HEK293 (cell line): ENCODE results near the gene SWAP70.

Source experiments
- HOXC10 ChIP-seq: sonication (generic); formaldehyde crosslinking; IDR thresholded peaks from 2 replicates; pipeline ENCODE4 v1.8.1; 2023; ENCODE audit warnings: mild to moderate bottlenecking, missing genetic modification reagents
- ZNF10 ChIP-seq: fragments of 450-650 bp; formaldehyde crosslinking; IDR thresholded peaks from 2 replicates; pipeline ENCODE4 v1.5.1; 2017; ENCODE audit warnings: missing biosample characterization, missing genetic modification characterization
- ZNF18 ChIP-seq: fragments of 450-650 bp; formaldehyde crosslinking; IDR thresholded peaks from 2 replicates; pipeline ENCODE4 v1.5.1; 2016; ENCODE audit warnings: missing biosample characterization, missing genetic modification characterization
- ZNF292 ChIP-seq: fragments of 450-650 bp; formaldehyde crosslinking; IDR thresholded peaks from 2 replicates; pipeline ENCODE4 v1.5.1; 2016; ENCODE audit warnings: low read depth, missing biosample characterization, missing genetic modification characterization, borderline replicate concordance
- ZNF311 ChIP-seq: fragments of 450-650 bp; formaldehyde crosslinking; IDR thresholded peaks from 2 replicates; pipeline ENCODE4 v1.5.1; 2017; ENCODE audit warnings: missing biosample characterization, missing genetic modification characterization, borderline replicate concordance
- ZNF629 ChIP-seq: fragments of 450-650 bp; formaldehyde crosslinking; IDR thresholded peaks from 2 replicates; pipeline ENCODE4 v1.5.1; 2017; ENCODE audit warnings: missing biosample characterization, missing genetic modification characterization
- TF ChIP-seq, protein P1 (sequence below): fragments of 450-650 bp; formaldehyde crosslinking; IDR thresholded peaks from 2 replicates; pipeline ENCODE4 v1.5.1; 2016; ENCODE audit warnings: missing biosample characterization, missing genetic modification characterization
- TF ChIP-seq, protein P2 (sequence below): fragments of 450-650 bp; formaldehyde crosslinking; IDR thresholded peaks from 2 replicates; pipeline ENCODE4 v1.5.1; 2016; ENCODE audit warnings: missing biosample characterization, missing genetic modification characterization, low read depth

DNA sequence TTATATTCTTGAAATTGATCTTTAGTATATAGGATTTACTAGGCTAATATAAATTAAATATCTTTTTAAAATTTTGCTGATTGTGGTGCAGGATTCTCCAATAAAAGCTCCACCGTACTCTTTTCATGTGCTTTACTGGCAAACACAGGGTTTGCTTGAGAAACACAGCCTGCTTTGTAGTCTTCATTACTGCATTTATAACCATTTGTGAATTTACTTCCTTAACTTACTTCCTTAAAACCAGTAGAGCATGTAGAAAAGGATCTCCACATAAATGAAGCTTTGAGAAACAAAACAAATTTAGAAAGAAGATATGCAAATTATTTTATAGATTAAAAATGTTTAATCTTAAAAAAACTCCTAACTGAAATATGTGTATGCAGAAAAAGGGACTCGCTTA is 28.8 kb downstream of the SWAP70 start:
- TF ChIP-seq, protein P1, sequence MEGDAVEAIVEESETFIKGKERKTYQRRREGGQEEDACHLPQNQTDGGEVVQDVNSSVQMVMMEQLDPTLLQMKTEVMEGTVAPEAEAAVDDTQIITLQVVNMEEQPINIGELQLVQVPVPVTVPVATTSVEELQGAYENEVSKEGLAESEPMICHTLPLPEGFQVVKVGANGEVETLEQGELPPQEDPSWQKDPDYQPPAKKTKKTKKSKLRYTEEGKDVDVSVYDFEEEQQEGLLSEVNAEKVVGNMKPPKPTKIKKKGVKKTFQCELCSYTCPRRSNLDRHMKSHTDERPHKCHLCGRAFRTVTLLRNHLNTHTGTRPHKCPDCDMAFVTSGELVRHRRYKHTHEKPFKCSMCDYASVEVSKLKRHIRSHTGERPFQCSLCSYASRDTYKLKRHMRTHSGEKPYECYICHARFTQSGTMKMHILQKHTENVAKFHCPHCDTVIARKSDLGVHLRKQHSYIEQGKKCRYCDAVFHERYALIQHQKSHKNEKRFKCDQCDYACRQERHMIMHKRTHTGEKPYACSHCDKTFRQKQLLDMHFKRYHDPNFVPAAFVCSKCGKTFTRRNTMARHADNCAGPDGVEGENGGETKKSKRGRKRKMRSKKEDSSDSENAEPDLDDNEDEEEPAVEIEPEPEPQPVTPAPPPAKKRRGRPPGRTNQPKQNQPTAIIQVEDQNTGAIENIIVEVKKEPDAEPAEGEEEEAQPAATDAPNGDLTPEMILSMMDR (tag by site-specific recombination): no peak
- TF ChIP-seq ZNF292 (tag by site-specific recombination) (no peak), ZNF18 (tag by site-specific recombination) (no peak), HOXC10 (CRISPR knock-in tag) (no peak), ZNF629 (tag by site-specific recombination) (no peak), ZNF311 (tag by site-specific recombination) (no peak), ZNF10 (no peak)
- TF ChIP-seq, protein P2, sequence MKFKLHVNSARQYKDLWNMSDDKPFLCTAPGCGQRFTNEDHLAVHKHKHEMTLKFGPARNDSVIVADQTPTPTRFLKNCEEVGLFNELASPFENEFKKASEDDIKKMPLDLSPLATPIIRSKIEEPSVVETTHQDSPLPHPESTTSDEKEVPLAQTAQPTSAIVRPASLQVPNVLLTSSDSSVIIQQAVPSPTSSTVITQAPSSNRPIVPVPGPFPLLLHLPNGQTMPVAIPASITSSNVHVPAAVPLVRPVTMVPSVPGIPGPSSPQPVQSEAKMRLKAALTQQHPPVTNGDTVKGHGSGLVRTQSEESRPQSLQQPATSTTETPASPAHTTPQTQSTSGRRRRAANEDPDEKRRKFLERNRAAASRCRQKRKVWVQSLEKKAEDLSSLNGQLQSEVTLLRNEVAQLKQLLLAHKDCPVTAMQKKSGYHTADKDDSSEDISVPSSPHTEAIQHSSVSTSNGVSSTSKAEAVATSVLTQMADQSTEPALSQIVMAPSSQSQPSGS (tag by site-specific recombination): no peak
